Gastroesophageal sphincter (tissue), 4 donors: Measurements from ENCODE around the gene NR1I2. TPM values are rescaled to one million over a fixed set of nuclear protein-coding genes. Genes with fewer than 3 reads are reported as not detected.

ENCODE experiments used
- ATAC-seq: fragments of 150-250 bp; one replicate; pipeline ENCODE4 v1.9.1; 2016; ENCODE audit warnings: mild to moderate bottlenecking, moderate library complexity
- H3K27ac ChIP-seq, 4 donors: fragments of 200-600 bp; sonication (generic) in 3 of 4; 1 replicate in 3 of 4; 2 replicates in 1 of 4; pipeline ENCODE4 v1.5.1; 2016 to 2019
- H3K27me3 ChIP-seq: fragments of 200-600 bp; sonication (generic); one replicate; pipeline ENCODE4 v1.5.1; 2019
- H3K36me3 ChIP-seq, 2 donors: fragments of 200-600 bp; sonication (generic); one replicate each; pipeline ENCODE4 v1.5.1; 2019; ENCODE audit warnings: control low read depth in 1 of 2
- H3K4me1 ChIP-seq, 3 donors: fragments of 200-600 bp; sonication (generic); 1 replicate in 2 of 3; 2 replicates in 1 of 3; pipeline ENCODE4 v1.5.1; 2016 to 2019; ENCODE audit warnings: control low read depth in 2 of 3
- H3K4me3 ChIP-seq, 2 donors: fragments of 200-600 bp; sonication (generic); one replicate each; pipeline ENCODE4 v1.5.1; 2019; ENCODE audit warnings: mild to moderate bottlenecking in 1 of 2, moderate library complexity in 1 of 2
- H3K9me3 ChIP-seq, 3 donors: fragments of 200-600 bp; sonication (generic); one replicate each; pipeline ENCODE4 v1.5.1; 2017 to 2019; ENCODE audit warnings: control low read depth in 2 of 3
- CTCF ChIP-seq, 4 experiments: fragments of 200-600 bp in 2 of 4; fragments of 450-650 bp in 2 of 4; sonication (generic) in 1 of 4; IDR thresholded peaks; one replicate each; pipeline ENCODE4 v1.5.1; 2017 to 2019; ENCODE audit warnings: antibody characterized with exemption in 4 of 4, mild to moderate bottlenecking in 2 of 4, moderate library complexity in 2 of 4
- EP300 ChIP-seq: sonication (generic); formaldehyde crosslinking; IDR thresholded peaks from one replicate; pipeline ENCODE4 v1.6.1; 2017; ENCODE audit warnings: antibody characterized with exemption, mild to moderate bottlenecking
- POLR2A ChIP-seq, 2 donors: fragments of 450-650 bp; IDR thresholded peaks; one replicate each; pipeline ENCODE4 v1.6.1; 2017; ENCODE audit warnings: antibody characterized with exemption in 2 of 2, mild to moderate bottlenecking in 2 of 2, moderate library complexity in 1 of 2
- POLR2AphosphoS5 ChIP-seq: sonication (generic); formaldehyde crosslinking; IDR thresholded peaks from one replicate; pipeline ENCODE4 v1.6.1; 2017; ENCODE audit warnings: antibody characterized with exemption
- WGBS, 2 donors: methylation state at CpG; one replicate each; pipeline ENCODE4 v1.1.5; 2018; ENCODE audit warnings: low coverage in 1 of 2; 5-methylcytosine and 5-hydroxymethylcytosine counted together
- total RNA-seq, 4 donors: library from RNA; depleted of rRNA; stranded (reverse); fragments of >200 nt; gene quantifications; one replicate each; pipeline ENCODE4 v1.1.0, GENCODE V29; 2016

NR1I2 gene
- total RNA-seq, 4 donors from 2014 or later: not detected

GRCh38 chr3:119829420-119829819 lies 47.5 kb downstream of the NR1I2 start:
- WGBS, 2 donors: 49 to 65% methylated on average over 2 of the region's 2 CpGs
- no peaks in the 10 kb centered on the region for H3K27me3 ChIP-seq

GRCh38 chr3:119831022-119831421 lies 49.1 kb downstream of the NR1I2 start:
- Histone ChIP-seq H3K9me3 (no peaks in the 10 kb centered on the region), H3K27ac (no peak overlapping the region), H3K27me3 (no peaks in the 10 kb centered on the region), H3K36me3 (peaks cover 0 to 11% of the 10 kb centered on the region in 2 donors), H3K4me3 (no peak overlapping the region), H3K4me1 (no peaks in the 10 kb centered on the region)
- TF ChIP-seq CTCF (IDR thresholded peaks at IDR 0.05) (no peak), POLR2A (IDR thresholded peaks at IDR 0.05) (no peak), POLR2AphosphoS5 (no peak), EP300 (no peak)
- 92 to 100% methylated on average over 1 to 3 of the region's 3 CpGs for WGBS, 2 donors
- ATAC-seq: no peak

More at GRCh38 chr3:119829420-119829819, 47.5 kb downstream of the NR1I2 start:
- no peaks in the 10 kb centered on the region for H3K4me1 ChIP-seq
- no peak for ATAC-seq
- H3K9me3 ChIP-seq: no peaks in the 10 kb centered on the region
- H3K36me3 ChIP-seq: peaks cover 0 to 25% of the 10 kb centered on the region in 2 donors
- no peak overlapping the region for H3K27ac ChIP-seq
- no peak overlapping the region for H3K4me3 ChIP-seq
- no peak for TF ChIP-seq EP300
- no peak for TF ChIP-seq POLR2A (IDR thresholded peaks at IDR 0.05)
- no peak for TF ChIP-seq POLR2AphosphoS5
- no peak for TF ChIP-seq CTCF (IDR thresholded peaks at IDR 0.05)

GRCh38 chr3:119831941-119832371 lies 50.1 kb downstream of the NR1I2 start:
- no peaks in the 10 kb centered on the region for H3K4me1 ChIP-seq
- ATAC-seq: no peak
- no peak for TF ChIP-seq CTCF (IDR thresholded peaks at IDR 0.05)
- peaks cover 0 to 1% of the 10 kb centered on the region in 2 donors for H3K36me3 ChIP-seq
- no peaks in the 10 kb centered on the region for H3K9me3 ChIP-seq
- H3K27ac ChIP-seq: no peak overlapping the region
- no peaks in the 10 kb centered on the region for H3K27me3 ChIP-seq
- 60 to 63% methylated on average over 1 of the region's 1 CpG for WGBS, 2 donors
- H3K4me3 ChIP-seq: no peak overlapping the region

- Histone ChIP-seq H3K4me3 (no peak overlapping the region), H3K27ac (no peak overlapping the region), H3K27me3 (no peaks in the 10 kb centered on the region), H3K9me3 (no peaks in the 10 kb centered on the region), H3K4me1 (no peaks in the 10 kb centered on the region), H3K36me3 (peaks cover 0 to under 1% of the 10 kb centered on the region in 2 donors)
- 83 to 93% methylated on average over 2 of the region's 2 CpGs for WGBS, 2 donors
- no peak for ATAC-seq
- TF ChIP-seq POLR2A (IDR thresholded peaks at IDR 0.05): no peak
- TF ChIP-seq POLR2AphosphoS5: no peak
- TF ChIP-seq EP300: no peak
- no peak for TF ChIP-seq CTCF (IDR thresholded peaks at IDR 0.05)
These were observed 53.0 kb downstream of the NR1I2 start for GRCh38 chr3:119834754-119835370.

GRCh38 chr3:119835556-119835955 lies 53.7 kb downstream of the NR1I2 start:
- TF ChIP-seq POLR2A (IDR thresholded peaks at IDR 0.05) (no peak), EP300 (no peak), CTCF (IDR thresholded peaks at IDR 0.05) (no peak), POLR2AphosphoS5 (no peak)

More at GRCh38 chr3:119835556-119835955, 53.7 kb downstream of the NR1I2 start:
- Histone ChIP-seq H3K4me3 (no peak overlapping the region), H3K27me3 (no peaks in the 10 kb centered on the region), H3K36me3 (peaks cover 0 to 7% of the 10 kb centered on the region in 2 donors), H3K9me3 (no peaks in the 10 kb centered on the region), H3K4me1 (no peaks in the 10 kb centered on the region), H3K27ac (no peak overlapping the region)
- ATAC-seq: no peak
